ENCODE measurements around the gene FHDC1.

Gene FHDC1

DNA sequence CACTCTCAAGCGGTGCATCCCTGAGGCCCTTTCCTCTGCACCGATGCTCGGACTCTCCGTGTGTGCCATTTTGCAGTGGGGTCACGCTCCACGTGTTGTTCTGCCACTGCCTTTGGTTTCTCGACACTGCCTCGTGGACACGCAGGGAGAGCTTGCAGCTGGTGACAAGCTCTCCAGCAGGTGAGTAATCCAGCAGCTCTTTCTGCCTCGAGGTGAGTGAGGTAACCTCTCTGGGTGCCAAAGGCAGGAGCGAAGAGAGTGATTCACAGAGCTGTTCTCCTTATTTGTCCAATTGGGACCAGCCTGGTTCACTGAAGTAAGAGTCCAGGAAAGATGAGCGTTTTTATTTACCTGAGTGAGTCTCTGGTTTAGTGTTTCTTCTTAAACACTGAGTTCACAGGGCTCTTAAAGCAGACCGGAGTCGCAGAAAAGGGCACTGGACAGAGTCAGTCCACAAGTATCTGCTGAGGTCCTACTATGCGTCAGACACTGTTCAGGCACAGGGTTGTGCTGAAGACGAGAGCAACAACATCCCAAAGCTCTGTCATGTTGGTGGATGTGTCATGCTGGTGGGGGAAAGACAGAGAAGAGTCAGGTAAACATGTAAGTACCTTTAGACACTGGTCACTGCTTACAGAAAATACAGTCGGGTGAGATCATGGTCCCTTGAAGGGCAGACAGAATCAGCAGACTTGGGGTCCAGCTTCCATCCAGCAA lies 61.8 kb downstream of the FHDC1 start:
- TF ChIP-seq, protein P1, sequence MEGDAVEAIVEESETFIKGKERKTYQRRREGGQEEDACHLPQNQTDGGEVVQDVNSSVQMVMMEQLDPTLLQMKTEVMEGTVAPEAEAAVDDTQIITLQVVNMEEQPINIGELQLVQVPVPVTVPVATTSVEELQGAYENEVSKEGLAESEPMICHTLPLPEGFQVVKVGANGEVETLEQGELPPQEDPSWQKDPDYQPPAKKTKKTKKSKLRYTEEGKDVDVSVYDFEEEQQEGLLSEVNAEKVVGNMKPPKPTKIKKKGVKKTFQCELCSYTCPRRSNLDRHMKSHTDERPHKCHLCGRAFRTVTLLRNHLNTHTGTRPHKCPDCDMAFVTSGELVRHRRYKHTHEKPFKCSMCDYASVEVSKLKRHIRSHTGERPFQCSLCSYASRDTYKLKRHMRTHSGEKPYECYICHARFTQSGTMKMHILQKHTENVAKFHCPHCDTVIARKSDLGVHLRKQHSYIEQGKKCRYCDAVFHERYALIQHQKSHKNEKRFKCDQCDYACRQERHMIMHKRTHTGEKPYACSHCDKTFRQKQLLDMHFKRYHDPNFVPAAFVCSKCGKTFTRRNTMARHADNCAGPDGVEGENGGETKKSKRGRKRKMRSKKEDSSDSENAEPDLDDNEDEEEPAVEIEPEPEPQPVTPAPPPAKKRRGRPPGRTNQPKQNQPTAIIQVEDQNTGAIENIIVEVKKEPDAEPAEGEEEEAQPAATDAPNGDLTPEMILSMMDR (IDR thresholded peaks at IDR 0.05; ENCODE audit: low read depth, low read length) = no peak
- H3K4me3 ChIP-seq (ENCODE audit: low read depth, low read length) = no peak overlapping the region
- DNase-seq (ENCODE audit: low read depth, low spot score) = no peak
- in situ Hi-C loops (cut with HindIII; ENCODE audit: low sequenced_read_pairs) = no loop called here

DNA sequence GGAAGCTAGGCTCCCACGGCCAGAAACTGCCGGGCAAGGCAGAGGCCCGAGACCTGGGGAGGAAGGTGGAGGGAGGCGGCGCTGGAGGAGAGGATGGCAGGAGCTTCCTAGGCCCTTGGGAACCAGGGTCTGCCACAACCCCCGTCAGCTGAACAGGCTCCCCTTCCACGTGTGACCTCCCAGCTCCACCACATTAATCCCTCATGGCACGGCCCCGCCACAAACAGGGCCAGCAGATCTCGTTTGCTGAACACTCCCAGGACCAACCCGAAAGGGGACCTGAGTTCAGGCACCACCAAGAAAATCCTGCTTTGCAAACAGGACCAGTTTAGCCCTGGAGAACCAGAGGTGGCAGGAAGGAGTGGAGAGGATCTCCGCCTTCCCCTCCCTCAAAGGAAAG lies 62.7 kb downstream of the FHDC1 start:
- H3K4me3 ChIP-seq (ENCODE audit: low read depth, low read length) = no peak overlapping the region
- DNase-seq (ENCODE audit: low read depth, low spot score) = no peak
- in situ Hi-C loops (cut with HindIII; ENCODE audit: low sequenced_read_pairs) = no loop called here
- TF ChIP-seq, protein P1 (IDR thresholded peaks at IDR 0.05; ENCODE audit: low read depth, low read length) = no peak

DNA sequence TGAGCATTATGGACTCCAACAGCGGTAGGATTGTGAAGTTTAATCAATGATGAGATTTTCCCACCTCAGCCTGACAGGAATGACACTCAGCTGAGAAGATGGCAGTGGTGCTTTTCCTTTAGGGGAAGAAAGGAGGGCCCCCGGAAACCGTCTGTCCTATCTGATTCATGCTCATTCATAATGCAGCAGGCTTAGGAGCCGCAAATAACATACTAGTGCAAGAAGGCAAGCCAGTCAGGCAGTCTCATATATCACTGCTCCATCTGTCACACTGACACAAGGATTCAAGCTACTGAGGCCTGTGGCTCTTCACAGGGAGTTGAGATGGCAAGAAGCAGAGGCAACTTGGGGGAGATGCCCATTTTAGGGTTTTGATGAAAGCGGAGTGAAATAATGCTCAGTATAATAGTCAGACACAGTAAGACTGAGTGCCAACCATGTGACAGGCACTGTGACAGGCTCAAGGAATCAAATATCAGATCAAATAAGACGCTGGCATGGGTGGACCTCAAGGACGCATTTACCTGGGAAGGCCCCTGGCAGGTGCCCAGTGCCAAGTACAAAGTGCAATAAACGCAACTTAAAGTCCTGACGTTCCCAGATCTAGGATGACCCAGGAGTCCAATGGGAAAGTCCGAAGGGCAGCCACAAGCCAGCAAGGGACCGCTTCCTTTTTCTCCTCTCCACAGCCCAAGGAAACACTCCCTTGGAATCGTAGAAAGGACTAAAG lies 63.4 kb downstream of the FHDC1 start:
- H3K4me3 ChIP-seq (ENCODE audit: low read depth, low read length) = no peak overlapping the region
- in situ Hi-C loops (cut with HindIII; ENCODE audit: low sequenced_read_pairs) = no loop called here
- no peak for DNase-seq (ENCODE audit: low read depth, low spot score)
- TF ChIP-seq, protein P1 (IDR thresholded peaks at IDR 0.05; ENCODE audit: low read depth, low read length) = no peak

DNA sequence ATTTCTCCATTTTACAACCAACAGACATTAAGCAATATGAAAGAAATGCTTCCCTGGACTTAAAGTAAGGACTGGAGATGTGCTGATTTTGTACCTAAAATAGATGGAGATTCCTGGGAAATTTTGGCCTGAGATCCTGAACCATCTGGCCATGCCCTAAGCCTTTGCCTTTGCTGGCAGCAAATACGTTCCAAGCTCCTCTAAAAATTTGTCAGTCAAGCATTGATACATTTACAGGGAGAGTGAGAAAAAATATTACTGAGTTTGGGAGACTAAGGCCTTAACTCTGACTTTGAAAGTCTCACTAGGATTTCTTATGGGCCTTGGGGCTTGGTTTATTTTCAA lies 63.9 kb downstream of the FHDC1 start:
- TF ChIP-seq, protein P1 (IDR thresholded peaks at IDR 0.05; ENCODE audit: low read depth, low read length) = no peak
- in situ Hi-C loops (cut with HindIII; ENCODE audit: low sequenced_read_pairs) = no loop called here
- no peak for DNase-seq (ENCODE audit: low read depth, low spot score)

DNA sequence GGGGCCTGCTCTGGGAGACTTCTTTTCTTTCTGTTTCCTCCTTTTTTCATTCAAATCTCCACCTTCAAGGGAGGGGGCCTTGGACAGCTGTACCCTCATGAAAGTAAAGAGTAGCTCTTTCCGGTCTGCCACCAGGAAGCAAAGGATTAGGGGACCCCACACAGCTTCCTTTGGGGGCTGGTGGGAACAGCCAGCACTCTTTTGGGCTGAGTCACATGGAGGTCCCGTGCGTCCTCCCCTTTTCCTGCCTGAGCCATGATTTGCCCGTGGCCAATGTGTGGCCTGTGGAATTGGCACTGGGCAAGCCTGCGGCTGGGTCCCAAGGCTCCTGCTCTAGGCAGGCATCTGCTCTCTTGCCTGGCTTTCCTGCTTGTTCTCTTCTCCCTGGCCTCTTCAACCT lies 65.5 kb downstream of the FHDC1 start:
- DNase-seq (ENCODE audit: low read depth, low spot score) = no peak
- in situ Hi-C loops (cut with HindIII; ENCODE audit: low sequenced_read_pairs) = no loop called here
- H3K4me3 ChIP-seq (ENCODE audit: low read depth, low read length) = no peak overlapping the region
- TF ChIP-seq, protein P1 (IDR thresholded peaks at IDR 0.05; ENCODE audit: low read depth, low read length) = no peak

More for the DNA sequence above, 63.9 kb downstream of the FHDC1 start:
- no peak overlapping the region for H3K4me3 ChIP-seq (ENCODE audit: low read depth, low read length)

DNA sequence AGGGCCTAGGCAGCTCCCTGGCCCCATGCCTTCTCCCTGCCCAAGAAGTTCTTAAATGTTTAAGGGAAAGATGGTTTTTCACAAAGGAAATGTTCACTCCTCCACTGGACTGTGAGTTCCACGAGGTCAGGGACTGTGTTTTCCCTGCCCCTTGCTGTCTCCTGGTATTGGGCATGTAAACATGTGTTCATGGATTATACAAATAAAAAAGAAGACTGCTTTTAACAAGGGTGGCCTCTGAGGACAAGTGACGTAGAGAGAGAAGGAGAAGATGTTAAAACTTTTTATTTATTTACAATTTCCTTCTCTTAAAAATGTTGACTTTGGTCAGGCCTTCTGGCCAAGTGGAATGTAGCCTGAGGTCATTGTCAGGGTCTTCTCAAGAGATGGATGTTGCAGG lies 66.0 kb downstream of the FHDC1 start:
- in situ Hi-C loops (cut with HindIII; ENCODE audit: low sequenced_read_pairs) = no loop called here
- no peak overlapping the region for H3K4me3 ChIP-seq (ENCODE audit: low read depth, low read length)
- TF ChIP-seq, protein P1 (IDR thresholded peaks at IDR 0.05; ENCODE audit: low read depth, low read length) = no peak
- no peak for DNase-seq (ENCODE audit: low read depth, low spot score)

Data from astrocyte of the spinal cord (primary cell).